NCI-H510A (cell line): ENCODE data around the gene MAP2.
"Not testable (repeated sequence)": the region's sequence is repeated elsewhere in the genome, so short reads cannot be mapped to it uniquely, and the experiment has no call there.

Experiments used
- DNase-seq: peaks from one replicate; lab custom pipeline; 2025; lab: John Stamatoyannopoulos, UW

Gene MAP2

GRCh38 chr2:209596262-209596661 lies 172.4 kb downstream of the MAP2 start:
- no peak for DNase-seq

- DNase-seq: not testable (repeated sequence)
These were observed 174.4 kb downstream of the MAP2 start for GRCh38 chr2:209598227-209598626.

GRCh38 chr2:209600341-209601171 lies 176.7 kb downstream of the MAP2 start:
- no peak for DNase-seq

GRCh38 chr2:209601497-209601896 lies 177.7 kb downstream of the MAP2 start:
- DNase-seq: no peak

- DNase-seq: no peak
These were observed 178.4 kb downstream of the MAP2 start for GRCh38 chr2:209602259-209602658.

- DNase-seq: no peak
These were observed 185.7 kb downstream of the MAP2 start for GRCh38 chr2:209609531-209609930.

GRCh38 chr2:209610631-209611030 lies 186.8 kb downstream of the MAP2 start:
- no peak for DNase-seq

- no peak for DNase-seq
These were observed 189.9 kb downstream of the MAP2 start for GRCh38 chr2:209613649-209614305.

GRCh38 chr2:209614690-209615369 lies 191.0 kb downstream of the MAP2 start:
- DNase-seq: no peak

- no peak for DNase-seq
These were observed 195.9 kb downstream of the MAP2 start for GRCh38 chr2:209619782-209620181.

- no peak for DNase-seq
These were observed 200.5 kb downstream of the MAP2 start for GRCh38 chr2:209624192-209624938.

GRCh38 chr2:209629597-209629996 lies 205.8 kb downstream of the MAP2 start:
- DNase-seq: no peak

GRCh38 chr2:209633911-209634310 lies 210.1 kb downstream of the MAP2 start:
- DNase-seq: no peak

GRCh38 chr2:209636076-209636475 lies 212.2 kb downstream of the MAP2 start:
- DNase-seq: no peak

- no peak for DNase-seq
These were observed 213.4 kb downstream of the MAP2 start for GRCh38 chr2:209637293-209637692.

GRCh38 chr2:209638346-209638745 lies 214.5 kb downstream of the MAP2 start:
- no peak for DNase-seq

GRCh38 chr2:209640358-209640757 lies 216.5 kb downstream of the MAP2 start:
- DNase-seq: no peak

- no peak for DNase-seq
These were observed 218.4 kb downstream of the MAP2 start for GRCh38 chr2:209642146-209642820.

GRCh38 chr2:209644842-209645241 lies 221.0 kb downstream of the MAP2 start:
- no peak for DNase-seq

GRCh38 chr2:209648714-209649113 lies 224.9 kb downstream of the MAP2 start:
- DNase-seq: no peak

GRCh38 chr2:209653134-209653533 lies 229.3 kb downstream of the MAP2 start:
- no peak for DNase-seq
